Activated T-helper 1 cell treated with anti-CD3 and anti-CD28 coated beads, Interleukin-2, amount 50 U/mL, for 16 hours (primary cell): ENCODE measurements around the gene RAB6A.
"Not testable (repeated sequence)": the region's sequence is repeated elsewhere in the genome, so short reads cannot be mapped to it uniquely, and the experiment has no call there.

Source experiments
- DNase-seq, 2 donors: peaks; one replicate each; pipeline ENCODE4 v3.0.0-alpha.2; 2020; ENCODE audit warnings: low read depth in 1 of 2, low spot score in 1 of 2

Gene RAB6A

GRCh38 chr11:73760679-73761402, at the start of gene RAB6A:
Gene RAB6A (minus strand): TSS chr11:73761074. CDS start chr11:73760635, 439 bp downstream.
- peak; percentile 98 to 100 for DNase-seq

- no peak for DNase-seq
Measured at GRCh38 chr11:73810637-73811036, 49.8 kb upstream of the RAB6A start.

- DNase-seq: no peak
Measured at GRCh38 chr11:73808052-73808451, 47.2 kb upstream of the RAB6A start.

- no peak for DNase-seq
Measured at GRCh38 chr11:73804712-73805111, 43.8 kb upstream of the RAB6A start.

- DNase-seq: no peak
Measured at GRCh38 chr11:73801136-73801535, 40.3 kb upstream of the RAB6A start.

- DNase-seq: no peak
Measured at GRCh38 chr11:73800276-73800806, 39.5 kb upstream of the RAB6A start.

GRCh38 chr11:73797457-73797856, 36.6 kb upstream of the RAB6A start:
- DNase-seq: no peak

GRCh38 chr11:73795925-73796632, 35.2 kb upstream of the RAB6A start:
- no peak for DNase-seq

GRCh38 chr11:73792584-73792983, 31.7 kb upstream of the RAB6A start:
- no peak for DNase-seq

GRCh38 chr11:73789279-73789670, 28.4 kb upstream of the RAB6A start:
- DNase-seq: no peak

GRCh38 chr11:73787643-73788558, 27.0 kb upstream of the RAB6A start, which contains the start of gene MRPL48:
Gene MRPL48 (plus strand): TSS chr11:73787874. CDS start chr11:73787972, 98 bp downstream.
- peak; percentile 73 to 78 for DNase-seq

GRCh38 chr11:73787051-73787642, 26.3 kb upstream of the RAB6A start:
- DNase-seq: no peak

GRCh38 chr11:73785467-73785866, 24.6 kb upstream of the RAB6A start:
- not testable (repeated sequence) for DNase-seq

GRCh38 chr11:73784734-73785133, 23.9 kb upstream of the RAB6A start:
- no peak for DNase-seq

- no peak for DNase-seq
Measured at GRCh38 chr11:73784080-73784634, 23.3 kb upstream of the RAB6A start.

- DNase-seq: no peak
Measured at GRCh38 chr11:73783483-73784020, 22.7 kb upstream of the RAB6A start.

- DNase-seq: no peak
Measured at GRCh38 chr11:73781303-73781702, 20.4 kb upstream of the RAB6A start.

- DNase-seq: peak; percentile 93 to 96
Measured at GRCh38 chr11:73779084-73779902, 18.4 kb upstream of the RAB6A start.

GRCh38 chr11:73770811-73771210, 9.9 kb upstream of the RAB6A start:
- DNase-seq: not testable (repeated sequence)
